Smooth muscle cell (in vitro differentiated cells): ENCODE results near the gene CAMTA1. TPM values are rescaled to one million over a fixed set of nuclear protein-coding genes. Genes with fewer than 3 reads are reported as not detected.

Source experiments
- DNase-seq: peaks from one replicate; lab custom pipeline; 2025; ENCODE audit not compliant: unreplicated experiment; lab: John Stamatoyannopoulos, UW
- H2AFZ ChIP-seq: fragments of 200-600 bp; sonication (generic); 2 replicates; pipeline ENCODE4 v1.6.0; 2016; ENCODE audit warnings: antibody characterized with exemption, low read depth, mild to moderate bottlenecking
- H3F3A ChIP-seq: fragments of 200-600 bp; sonication (generic); 2 replicates; pipeline ENCODE4 v1.6.0; 2017; ENCODE audit warnings: antibody characterized with exemption, low read depth
- H3K27ac ChIP-seq: fragments of 200-600 bp; sonication (generic); 2 replicates; pipeline ENCODE4 v1.5.1; 2016; ENCODE audit warnings: low read depth, mild to moderate bottlenecking
- H3K27me3 ChIP-seq: fragments of 200-600 bp; sonication (generic); 2 replicates; pipeline ENCODE4 v1.6.1; 2016; ENCODE audit warnings: low read depth, mild to moderate bottlenecking
- H3K36me3 ChIP-seq: fragments of 200-600 bp; sonication (generic); 2 replicates; pipeline ENCODE4 v1.5.1; 2016; ENCODE audit warnings: low read depth
- H3K4me1 ChIP-seq: fragments of 200-600 bp; sonication (generic); 2 replicates; pipeline ENCODE4 v1.5.1; 2016; ENCODE audit warnings: low read depth
- H3K4me2 ChIP-seq: fragments of 200-600 bp; sonication (generic); 2 replicates; pipeline ENCODE4 v1.6.0; 2016; ENCODE audit warnings: mild to moderate bottlenecking
- H3K4me3 ChIP-seq: fragments of 200-600 bp; sonication (generic); 2 replicates; pipeline ENCODE4 v1.5.1; 2016; ENCODE audit warnings: mild to moderate bottlenecking
- H3K79me2 ChIP-seq: fragments of 200-600 bp; sonication (generic); 2 replicates; pipeline ENCODE4 v1.6.0; 2016; ENCODE audit warnings: low read depth, mild to moderate bottlenecking
- H3K9ac ChIP-seq: fragments of 200-600 bp; sonication (generic); 2 replicates; pipeline ENCODE4 v1.6.0; 2016; ENCODE audit warnings: low read depth
- H3K9me3 ChIP-seq: fragments of 200-600 bp; sonication (generic); replicated peaks from 2 replicates; pipeline ENCODE4 v1.5.1; 2016; ENCODE audit warnings: low read depth
- H4K20me1 ChIP-seq: fragments of 200-600 bp; sonication (generic); 2 replicates; pipeline ENCODE4 v1.6.0; 2016; ENCODE audit warnings: low read depth
- CTCF ChIP-seq: fragments of 200-600 bp; sonication (generic); IDR thresholded peaks from 2 replicates; pipeline ENCODE4 v1.5.1; 2017; ENCODE audit warnings: borderline replicate concordance, mild to moderate bottlenecking, antibody characterized with exemption; ENCODE audit not compliant: insufficient read depth, poor library complexity, severe bottlenecking
- WGBS: methylation state at CpG from one replicate; pipeline ENCODE4 v1.1.7; 2016; ENCODE audit warnings: low lambda C conversion rate; 5-methylcytosine and 5-hydroxymethylcytosine counted together
- polyA plus RNA-seq: library from polyadenylated mRNA; unstranded; fragments of >200 nt; fragmentation: Nextera tagmentation; extraction: Ambion mirVana; gene quantifications from 2 replicates; pipeline ENCODE4 v1.2.1, GENCODE V29; 2016
- total RNA-seq: library from RNA; depleted of rRNA; stranded (reverse); fragments of >200 nt; gene quantifications from 2 replicates; pipeline ENCODE4 v1.2.3, GENCODE V29; 2014

CAMTA1 gene
- total and polyA plus RNA-seq, 2 experiments from 2014 or later, result 139 to 145 TPM

GRCh38 chr1:7294636-7295035 is 509.4 kb downstream of the CAMTA1 start:
- Histone ChIP-seq H3K9me3 (no peaks in the 10 kb centered on the region), H3K79me2 (no peaks in the 10 kb centered on the region), H2AFZ (no peak overlapping the region), H3F3A (peaks cover 7% of the 10 kb centered on the region), H3K36me3 (no peaks in the 10 kb centered on the region), H4K20me1 (no peaks in the 10 kb centered on the region), H3K27me3 (no peaks in the 10 kb centered on the region), H3K4me2 (no peak overlapping the region), H3K4me3 (no peak overlapping the region), H3K27ac (no peak overlapping the region), H3K9ac (no peak overlapping the region), H3K4me1 (peaks cover 13% of the 10 kb centered on the region)
- WGBS, result 89% methylated on average over 7 of the region's 7 CpGs
- DNase-seq, result no peak
- no peak for TF ChIP-seq CTCF

GRCh38 chr1:7295946-7296345 is 510.7 kb downstream of the CAMTA1 start:
- WGBS, result 91% methylated on average over 6 of the region's 6 CpGs
- peaks cover 19% of the 10 kb centered on the region for H3K4me1 ChIP-seq

GRCh38 chr1:7296968-7297367 is 511.7 kb downstream of the CAMTA1 start:
- Histone ChIP-seq H2AFZ (no peak overlapping the region), H3K27me3 (no peaks in the 10 kb centered on the region), H3F3A (peaks cover 10% of the 10 kb centered on the region), H3K79me2 (no peaks in the 10 kb centered on the region), H3K4me3 (no peak overlapping the region), H3K27ac (peak overlapping the region; percentile 99), H3K4me1 (peaks cover 19% of the 10 kb centered on the region), H3K9ac (no peak overlapping the region), H3K4me2 (no peak overlapping the region), H3K9me3 (no peaks in the 10 kb centered on the region), H3K36me3 (no peaks in the 10 kb centered on the region), H4K20me1 (no peaks in the 10 kb centered on the region)
- no peak for TF ChIP-seq CTCF
- DNase-seq, result no peak

More at GRCh38 chr1:7295946-7296345, 510.7 kb downstream of the CAMTA1 start:
- Histone ChIP-seq H3K9me3 (no peaks in the 10 kb centered on the region), H3K4me2 (peak overlapping the region; percentile 4), H3K27ac (no peak overlapping the region), H3K27me3 (no peaks in the 10 kb centered on the region), H2AFZ (no peak overlapping the region), H3K79me2 (no peaks in the 10 kb centered on the region), H3K9ac (no peak overlapping the region), H3K4me3 (no peak overlapping the region), H4K20me1 (no peaks in the 10 kb centered on the region), H3F3A (peaks cover 10% of the 10 kb centered on the region), H3K36me3 (no peaks in the 10 kb centered on the region)
- no peak for TF ChIP-seq CTCF
- no peak for DNase-seq

- H3K4me1 ChIP-seq, result peaks cover 19% of the 10 kb centered on the region
- no peak for TF ChIP-seq CTCF
- H3K36me3 ChIP-seq, result no peaks in the 10 kb centered on the region
- H3K27me3 ChIP-seq, result no peaks in the 10 kb centered on the region
- peak overlapping the region; percentile 26 for H3K4me2 ChIP-seq
- no peaks in the 10 kb centered on the region for H3K9me3 ChIP-seq
- no peak for DNase-seq
- peaks cover 10% of the 10 kb centered on the region for H3F3A ChIP-seq
- peak overlapping the region; percentile 76 for H3K9ac ChIP-seq
- H4K20me1 ChIP-seq, result no peaks in the 10 kb centered on the region
- H2AFZ ChIP-seq, result no peak overlapping the region
- peak overlapping the region; percentile 99 for H3K27ac ChIP-seq
- WGBS, result 55% methylated on average over 4 of the region's 4 CpGs
- H3K79me2 ChIP-seq, result no peaks in the 10 kb centered on the region
- H3K4me3 ChIP-seq, result no peak overlapping the region
Measured at GRCh38 chr1:7298145-7298544, 512.9 kb downstream of the CAMTA1 start.
